KMS-11 (cell line): ENCODE data around the gene ANP32A.

ENCODE experiments used
- H2AFZ ChIP-seq: fragments of 200-600 bp; sonication (generic); 2 replicates; pipeline ENCODE4 v1.6.1; 2016; ENCODE audit warnings: antibody characterized with exemption, mixed run types, low read depth
- H3K27ac ChIP-seq: fragments of 200-600 bp; sonication (generic); 2 replicates; pipeline ENCODE4 v1.6.1; 2016; ENCODE audit warnings: mild to moderate bottlenecking, mixed run types
- H3K27me3 ChIP-seq: fragments of 200-600 bp; sonication (generic); 2 replicates; pipeline ENCODE4 v1.6.1; 2017; ENCODE audit warnings: mild to moderate bottlenecking, low read depth, mixed run types, moderate library complexity; ENCODE audit not compliant: insufficient read depth
- H3K36me3 ChIP-seq: fragments of 200-600 bp; sonication (generic); 2 replicates; pipeline ENCODE4 v1.6.1; 2017; ENCODE audit warnings: mild to moderate bottlenecking, mixed run types; ENCODE audit not compliant: insufficient read depth
- H3K4me1 ChIP-seq: fragments of 200-600 bp; sonication (generic); 2 replicates; pipeline ENCODE4 v1.6.1; 2016; ENCODE audit warnings: mild to moderate bottlenecking, low read depth, mixed run types; ENCODE audit not compliant: poor library complexity, severe bottlenecking
- H3K4me2 ChIP-seq: fragments of 200-600 bp; sonication (generic); 2 replicates; pipeline ENCODE4 v1.7.0; 2016; ENCODE audit warnings: mild to moderate bottlenecking, mixed run types
- H3K4me3 ChIP-seq: fragments of 200-600 bp; sonication (generic); IDR thresholded peaks from 2 replicates; pipeline ENCODE4 v1.6.1; 2017; ENCODE audit warnings: low read depth, low read length, mixed read lengths; ENCODE audit not compliant: insufficient read depth
- H3K79me2 ChIP-seq: fragments of 200-600 bp; sonication (generic); 2 replicates; pipeline ENCODE4 v1.6.1; 2016; ENCODE audit warnings: low read depth, mixed run types; ENCODE audit not compliant: insufficient read depth
- H3K9ac ChIP-seq: fragments of 200-600 bp; sonication (generic); 2 replicates; pipeline ENCODE4 v1.6.1; 2016; ENCODE audit warnings: mild to moderate bottlenecking, mixed run types
- H4K20me1 ChIP-seq: fragments of 200-600 bp; sonication (generic); 2 replicates; pipeline ENCODE4 v1.6.1; 2016; ENCODE audit warnings: mild to moderate bottlenecking, mixed run types; ENCODE audit not compliant: insufficient read depth
- CTCF ChIP-seq: fragments of 200-600 bp; sonication (generic); conservative IDR thresholded peaks from 2 replicates; pipeline ENCODE4 v1.6.1; 2017; ENCODE audit warnings: low read depth, mild to moderate bottlenecking, antibody characterized with exemption, low read length, moderate library complexity, mixed read lengths

ANP32A gene

GRCh38 chr15:68768321-68768720 is 52.4 kb downstream of the ANP32A start:
- H3K9ac ChIP-seq = no peak overlapping the region
- H3K4me2 ChIP-seq = no peak overlapping the region
- H3K4me3 ChIP-seq = no peak overlapping the region
- no peak overlapping the region for H2AFZ ChIP-seq
- no peaks in the 10 kb centered on the region for H3K4me1 ChIP-seq
- no peak overlapping the region for H3K27ac ChIP-seq
- H3K27me3 ChIP-seq = no peaks in the 10 kb centered on the region
- H3K36me3 ChIP-seq = no peaks in the 10 kb centered on the region
- TF ChIP-seq CTCF = no peak
- no peaks in the 10 kb centered on the region for H3K79me2 ChIP-seq
- no peaks in the 10 kb centered on the region for H4K20me1 ChIP-seq

- Histone ChIP-seq H3K36me3 (no peaks in the 10 kb centered on the region), H3K4me1 (no peaks in the 10 kb centered on the region), H3K27ac (no peak overlapping the region), H3K4me2 (no peak overlapping the region), H3K9ac (no peak overlapping the region), H2AFZ (no peak overlapping the region), H3K79me2 (no peaks in the 10 kb centered on the region), H4K20me1 (no peaks in the 10 kb centered on the region), H3K27me3 (no peaks in the 10 kb centered on the region), H3K4me3 (no peak overlapping the region)
- no peak for TF ChIP-seq CTCF
Measured at GRCh38 chr15:68767833-68768232, 52.9 kb downstream of the ANP32A start.

GRCh38 chr15:68765602-68766368 is 54.9 kb downstream of the ANP32A start:
- H3K9ac ChIP-seq = no peak overlapping the region
- no peak for TF ChIP-seq CTCF
- H3K4me1 ChIP-seq = no peaks in the 10 kb centered on the region
- H3K4me3 ChIP-seq = no peak overlapping the region
- no peaks in the 10 kb centered on the region for H4K20me1 ChIP-seq
- H3K27ac ChIP-seq = no peak overlapping the region
- no peak overlapping the region for H3K4me2 ChIP-seq
- no peak overlapping the region for H2AFZ ChIP-seq
- no peaks in the 10 kb centered on the region for H3K36me3 ChIP-seq
- no peaks in the 10 kb centered on the region for H3K79me2 ChIP-seq
- no peaks in the 10 kb centered on the region for H3K27me3 ChIP-seq

- no peak overlapping the region for H3K27ac ChIP-seq
- H3K79me2 ChIP-seq = no peaks in the 10 kb centered on the region
- H4K20me1 ChIP-seq = no peaks in the 10 kb centered on the region
- H3K9ac ChIP-seq = no peak overlapping the region
- no peaks in the 10 kb centered on the region for H3K27me3 ChIP-seq
- no peak overlapping the region for H3K4me3 ChIP-seq
- no peak for TF ChIP-seq CTCF
- no peak overlapping the region for H2AFZ ChIP-seq
- H3K4me1 ChIP-seq = no peaks in the 10 kb centered on the region
- no peak overlapping the region for H3K4me2 ChIP-seq
- H3K36me3 ChIP-seq = no peaks in the 10 kb centered on the region
Measured at GRCh38 chr15:68764090-68764489, 56.6 kb downstream of the ANP32A start.
